Measurements from ENCODE around the gene SMIM11.
A peak's percentile ranks its signal among the peaks of the same experiment; 100 is the strongest.
"Not testable (repeated sequence)": the region's sequence is repeated elsewhere in the genome, so short reads cannot be mapped to it uniquely, and the experiment has no call there.

Gene SMIM11

DNA sequence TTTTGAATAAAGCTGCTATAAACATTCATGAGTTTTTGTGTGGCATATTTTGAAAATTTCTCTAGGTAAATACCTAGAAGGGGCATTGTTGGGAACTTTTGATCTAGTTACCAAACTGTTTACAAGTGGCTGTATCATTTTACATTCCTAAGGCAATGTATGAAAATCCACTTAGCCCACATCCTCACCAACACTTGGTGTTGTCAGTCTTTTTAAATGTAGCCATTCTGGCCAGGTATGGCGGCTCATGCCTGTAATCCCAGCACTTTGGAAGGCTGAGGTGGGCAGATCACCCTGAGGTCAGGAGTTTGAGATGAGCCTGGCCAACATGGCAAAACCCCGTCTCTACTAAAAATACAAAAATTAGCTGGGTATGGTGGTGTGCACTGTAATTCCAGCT, 17.4 kb upstream of the SMIM11 start:
- no peak for DNase-seq

DNA sequence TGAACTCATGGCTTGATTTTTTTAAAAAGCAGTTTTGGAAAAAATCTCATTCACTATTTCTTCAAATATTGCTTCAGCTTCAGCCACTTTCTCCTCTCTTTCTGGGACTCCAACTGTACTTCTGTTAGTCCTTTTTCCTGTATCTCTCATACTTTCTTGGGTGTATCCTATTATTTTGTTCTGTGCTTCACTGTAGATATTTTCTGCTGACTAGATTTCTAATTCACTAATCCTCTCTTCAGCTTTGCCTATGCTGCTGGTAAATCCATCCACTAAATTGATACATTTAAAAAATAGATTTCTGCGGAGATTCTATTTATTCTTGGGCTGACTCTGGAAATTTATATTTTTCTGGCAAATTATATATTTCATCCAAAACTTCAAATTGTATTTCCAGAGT, 16.4 kb upstream of the SMIM11 start:
- no peak for DNase-seq

DNA sequence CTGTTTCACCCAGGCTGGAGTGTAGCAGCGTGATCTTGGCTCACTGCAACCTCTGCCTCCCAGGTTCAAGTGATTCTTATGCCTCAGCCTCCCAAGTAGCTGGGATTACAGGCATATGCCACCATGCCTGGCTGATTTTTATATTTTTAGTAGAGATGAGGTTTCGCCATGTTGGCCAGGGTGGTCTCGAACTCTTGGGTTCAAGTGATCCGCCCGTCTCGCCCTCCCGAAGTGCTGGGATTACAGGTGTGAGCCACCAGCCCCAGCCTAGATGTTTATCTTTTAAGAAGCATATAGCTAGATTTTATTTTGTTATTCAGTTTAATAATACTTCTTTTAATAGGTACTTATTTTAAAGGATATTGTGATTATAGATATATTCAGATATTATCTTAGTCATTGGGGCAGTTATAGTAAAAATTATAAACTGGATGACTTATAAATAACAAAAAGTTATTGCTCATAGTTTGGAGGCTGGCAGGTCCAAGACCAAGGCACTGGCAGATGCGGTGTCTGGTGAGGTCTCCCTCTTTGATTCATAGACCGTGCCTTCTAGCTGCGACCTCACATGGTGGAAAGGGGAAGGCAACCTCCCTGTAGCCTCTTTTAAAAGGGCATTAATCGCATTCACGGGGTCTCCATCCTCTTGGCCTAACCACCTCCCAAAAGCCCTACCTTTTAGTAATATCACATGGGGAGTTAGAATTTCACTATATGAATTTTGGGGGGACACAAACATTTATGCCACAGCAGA, 14.6 kb upstream of the SMIM11 start:
- peak; percentile 25 for DNase-seq

DNA sequence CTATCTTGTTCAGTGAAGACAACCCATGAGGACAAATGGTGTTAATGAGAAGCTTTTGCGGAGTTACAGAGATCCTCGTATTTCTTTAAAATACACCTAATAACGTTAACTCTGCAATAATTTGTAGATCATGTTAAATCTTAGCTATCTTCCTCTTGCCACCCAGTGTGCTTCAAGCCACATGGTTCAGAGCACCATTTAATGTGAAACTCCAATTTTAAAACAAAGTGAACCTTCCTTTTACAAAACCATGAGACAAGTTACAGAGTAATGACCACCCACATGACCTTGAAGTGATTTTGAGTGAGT, 13.2 kb upstream of the SMIM11 start:
- no peak for DNase-seq

DNA sequence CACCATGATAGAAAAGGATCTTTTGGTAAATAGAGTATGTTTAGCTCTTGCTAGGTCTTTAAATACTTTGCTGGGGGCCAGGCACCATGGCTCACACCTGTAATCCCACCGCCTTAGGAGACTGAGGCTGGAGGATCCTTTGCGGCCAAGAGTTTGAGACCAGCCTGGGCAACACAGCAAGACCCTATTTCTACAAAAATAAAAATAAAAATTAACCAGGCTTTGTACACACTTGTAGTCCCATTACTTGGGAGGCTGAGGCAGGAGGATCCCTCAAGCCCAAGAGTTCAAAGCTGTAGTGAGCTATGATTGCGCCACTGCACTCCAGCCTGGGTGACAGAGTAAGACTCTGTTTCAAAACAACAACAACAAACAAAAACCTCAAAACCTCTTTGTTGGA, 12.6 kb upstream of the SMIM11 start:
- DNase-seq = no peak

DNA sequence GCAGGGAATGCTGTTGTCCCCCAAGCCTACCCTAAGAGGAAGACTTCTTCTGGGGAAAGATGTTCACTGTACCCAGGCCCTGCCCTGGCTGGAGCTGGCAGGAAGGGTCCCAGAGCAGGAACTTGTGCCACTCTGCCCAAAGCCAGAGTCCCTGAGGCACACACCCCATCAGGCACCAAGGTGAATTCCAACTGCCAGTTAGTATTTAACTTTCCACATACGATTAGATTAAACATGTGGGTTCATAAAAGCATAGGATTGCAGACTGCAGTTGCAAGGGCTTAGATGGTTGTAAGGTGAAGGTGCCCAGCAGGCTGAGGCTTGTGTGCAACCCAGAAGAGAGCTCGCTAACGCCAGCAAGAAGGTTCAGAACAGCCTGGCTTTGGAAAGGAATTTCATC, 11.6 kb upstream of the SMIM11 start, which contains the start of gene KCNE2:
Gene KCNE2, plus strand, starts transcription at position 274 of the 400 bp plus-strand sequence. CDS start 6,473 bp downstream, outside the sequence.
- peak; percentile 33 for DNase-seq

DNA sequence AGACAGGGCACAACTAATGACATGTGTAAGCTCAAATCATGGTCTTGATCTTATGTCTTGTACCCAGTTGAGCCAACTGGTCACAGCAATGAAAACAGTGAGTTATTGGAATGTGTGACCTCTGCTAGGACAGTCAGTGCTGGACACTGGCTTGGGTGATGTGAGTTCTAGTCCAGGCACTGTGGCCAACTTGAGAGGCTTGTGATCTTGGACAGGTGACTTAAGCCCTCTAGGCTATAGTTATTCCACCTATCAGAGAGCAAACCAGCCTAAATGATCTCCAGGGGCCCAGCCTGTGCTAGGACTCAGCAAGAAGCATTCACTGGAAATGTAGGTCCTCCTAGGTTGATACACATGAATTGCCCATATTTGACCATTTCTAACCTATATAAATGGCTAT, 10.4 kb upstream of the SMIM11 start:
- DNase-seq = peak; percentile 10

- peak; percentile 13 for DNase-seq
Measured at GRCh38 chr21:34365809-34366208, 9.5 kb upstream of the SMIM11 start.

DNA sequence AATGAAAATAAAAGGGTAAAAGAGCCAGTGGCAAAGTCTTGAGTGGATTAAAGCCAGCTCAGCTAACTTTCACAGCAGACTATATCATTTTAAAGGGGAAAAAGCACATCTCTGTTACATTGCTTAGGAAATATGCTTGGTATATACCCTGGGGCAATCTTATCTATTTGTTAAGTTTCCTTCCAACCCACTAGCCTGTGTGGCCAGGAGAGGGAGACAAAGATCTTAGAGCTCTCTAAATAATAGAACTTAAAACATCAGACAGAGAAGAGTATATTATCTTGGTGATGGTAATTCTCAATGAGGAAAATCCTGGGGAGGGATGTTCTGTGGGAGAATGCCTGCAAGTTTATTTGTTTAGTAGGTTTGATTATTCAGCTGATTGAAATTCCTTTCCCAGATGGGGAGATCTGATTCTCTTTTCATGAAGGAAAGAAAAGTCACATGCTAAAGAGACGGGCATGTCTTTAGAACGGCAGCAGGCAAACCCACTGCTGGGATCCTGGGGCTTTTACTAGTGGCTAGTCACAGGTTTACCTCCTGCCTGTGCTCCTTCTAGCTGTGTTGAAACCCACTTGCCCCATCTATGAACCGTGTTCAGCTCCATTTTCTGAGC, 7.9 kb upstream of the SMIM11 start:
- peak; percentile 43 for DNase-seq

- DNase-seq = no peak
Measured at GRCh38 chr21:34369741-34370140, 5.6 kb upstream of the SMIM11 start.

DNA sequence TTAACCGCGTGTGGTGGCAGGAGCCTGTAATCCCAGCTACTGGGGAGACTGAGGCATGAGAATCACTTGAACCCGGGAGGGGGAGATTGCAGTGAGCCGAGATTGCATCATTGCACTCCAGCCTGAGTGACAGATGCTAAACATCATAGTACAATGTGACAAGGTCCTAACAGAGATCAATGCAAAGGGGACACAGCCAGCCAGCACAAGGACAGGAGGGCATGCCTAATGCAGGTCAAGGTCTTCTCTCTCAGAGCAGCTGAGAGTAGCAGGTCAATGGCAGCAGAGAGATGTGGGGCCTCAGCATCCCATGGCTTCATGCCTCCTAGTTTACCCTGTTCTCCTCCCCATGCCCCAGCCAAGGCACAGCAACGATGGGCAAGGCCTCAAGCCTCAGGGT, 3.0 kb upstream of the SMIM11 start:
- DNase-seq = no peak

DNA sequence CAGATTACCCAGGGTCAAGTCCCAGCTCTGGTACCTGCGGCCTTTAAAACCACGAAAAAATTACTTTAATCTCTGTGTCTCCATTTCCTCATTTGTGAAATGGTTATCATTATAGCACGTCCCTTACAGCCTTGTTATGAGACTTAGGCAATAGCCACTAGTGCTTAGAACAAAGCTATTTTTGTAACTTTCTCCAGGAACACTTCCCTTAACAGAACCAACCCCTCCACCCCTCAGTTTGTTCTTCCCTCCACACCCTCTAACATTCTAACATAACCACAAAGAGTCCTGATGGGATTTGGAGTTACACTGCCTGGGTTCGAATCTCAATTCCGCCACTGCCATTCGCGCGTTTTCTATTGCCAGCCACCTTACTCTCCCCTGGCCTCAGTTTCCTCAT, 845 bp upstream of the SMIM11 start:
- DNase-seq = not testable (repeated sequence)

- not testable (repeated sequence) for DNase-seq
Measured at GRCh38 chr21:34375619-34375972, 289 bp downstream of the SMIM11 start.

- not testable (repeated sequence) for DNase-seq
Measured at GRCh38 chr21:34383138-34383537, 7.8 kb downstream of the SMIM11 start.

DNA sequence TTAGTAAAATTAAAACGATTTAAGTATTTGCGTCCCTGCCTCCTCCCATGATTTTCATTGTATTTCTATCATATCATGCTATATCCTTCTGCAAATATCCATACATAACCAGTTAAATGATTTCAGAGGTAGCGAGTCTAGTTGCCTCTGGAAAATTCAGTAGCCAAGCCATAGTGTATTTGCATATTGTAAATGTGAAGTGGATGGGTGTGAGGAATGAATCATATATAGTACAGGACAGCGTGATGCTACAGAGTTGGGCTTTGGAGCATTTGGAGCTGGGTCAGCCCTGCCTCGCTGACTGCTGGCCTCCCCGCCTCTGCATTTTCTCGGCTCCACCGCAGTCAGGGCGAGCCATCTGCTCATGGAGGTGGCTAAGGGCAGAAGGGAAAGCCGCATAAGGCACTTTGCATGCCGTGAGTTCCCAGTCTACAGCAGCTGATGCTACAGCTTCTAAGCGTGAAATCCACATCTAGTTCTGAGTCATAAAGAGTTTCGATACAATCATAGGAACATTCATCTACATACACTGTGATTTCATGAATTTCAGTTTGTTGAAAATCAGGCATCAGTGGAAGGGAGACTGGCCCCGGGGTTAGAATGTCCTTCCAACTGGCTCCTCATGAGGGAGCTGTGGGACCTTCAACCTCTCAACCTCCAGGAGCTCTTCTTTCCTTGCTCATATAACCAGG, 8.6 kb downstream of the SMIM11 start:
- DNase-seq = not testable (repeated sequence)

DNA sequence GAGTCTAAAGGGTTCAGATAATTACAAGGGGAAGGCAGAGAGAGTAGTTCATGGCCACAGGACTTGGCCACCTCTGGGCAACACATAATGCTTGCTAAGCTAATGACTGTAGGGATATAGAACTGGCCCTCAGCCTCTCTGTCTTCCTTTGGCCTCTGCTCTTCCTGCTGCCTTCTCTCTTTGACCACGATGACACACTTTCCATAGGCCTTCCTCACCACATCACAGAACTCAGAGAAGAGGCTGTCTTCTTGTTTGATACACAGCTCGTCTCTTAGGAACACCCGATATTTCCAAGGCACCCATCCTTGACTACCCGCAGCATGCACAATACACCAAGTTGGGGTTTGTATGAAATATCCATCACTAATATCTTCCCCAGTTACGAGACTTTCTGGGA, 25.2 kb downstream of the SMIM11 start:
- DNase-seq = not testable (repeated sequence)

- DNase-seq = not testable (repeated sequence)
Measured at GRCh38 chr21:34404742-34405141, 29.4 kb downstream of the SMIM11 start.

- not testable (repeated sequence) for DNase-seq
Measured at GRCh38 chr21:34405686-34406085, 30.4 kb downstream of the SMIM11 start.

DNA sequence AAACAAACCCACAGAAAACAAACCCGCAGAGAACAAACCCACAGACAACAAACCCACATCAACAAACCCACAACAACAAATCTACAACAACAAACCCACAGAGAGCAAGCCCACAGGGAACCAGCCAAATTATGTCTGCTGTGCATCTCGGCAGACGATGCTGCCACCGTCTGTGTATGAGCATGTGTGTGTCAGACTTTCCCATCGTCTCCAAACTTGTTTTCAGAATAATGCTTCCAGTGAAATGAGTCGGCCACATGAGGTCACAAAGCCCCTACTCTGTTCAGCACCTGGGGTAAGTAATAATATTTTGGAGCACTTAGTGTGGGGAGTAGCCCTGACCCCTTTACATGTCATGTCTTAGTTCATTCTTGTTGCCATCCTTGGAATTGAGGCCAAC, 30.8 kb downstream of the SMIM11 start:
- DNase-seq = not testable (repeated sequence)

DNA sequence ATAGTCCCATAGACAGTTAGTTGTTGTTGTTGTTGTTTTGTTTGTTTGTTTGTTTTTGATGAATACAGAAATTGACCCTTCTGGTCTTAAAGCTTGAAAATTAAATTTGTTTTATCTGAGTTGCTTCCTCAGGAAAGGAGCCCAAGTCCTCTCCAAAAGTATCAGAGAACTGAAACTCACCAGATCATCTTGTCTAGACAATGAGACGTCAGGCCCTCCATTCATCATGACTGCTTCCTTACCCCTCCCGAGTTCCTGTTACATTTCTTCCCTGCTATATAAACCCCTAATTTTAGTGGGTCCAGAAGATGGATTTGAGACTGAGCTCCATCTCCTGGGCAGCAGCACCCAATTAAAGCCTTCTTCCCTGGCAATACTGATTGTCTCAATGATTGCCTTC, 31.4 kb downstream of the SMIM11 start:
- DNase-seq = not testable (repeated sequence)

- DNase-seq = not testable (repeated sequence)
Measured at GRCh38 chr21:34407294-34407693, 32.0 kb downstream of the SMIM11 start.

- DNase-seq = not testable (repeated sequence)
Measured at GRCh38 chr21:34417448-34418077, 42.3 kb downstream of the SMIM11 start.

DNA sequence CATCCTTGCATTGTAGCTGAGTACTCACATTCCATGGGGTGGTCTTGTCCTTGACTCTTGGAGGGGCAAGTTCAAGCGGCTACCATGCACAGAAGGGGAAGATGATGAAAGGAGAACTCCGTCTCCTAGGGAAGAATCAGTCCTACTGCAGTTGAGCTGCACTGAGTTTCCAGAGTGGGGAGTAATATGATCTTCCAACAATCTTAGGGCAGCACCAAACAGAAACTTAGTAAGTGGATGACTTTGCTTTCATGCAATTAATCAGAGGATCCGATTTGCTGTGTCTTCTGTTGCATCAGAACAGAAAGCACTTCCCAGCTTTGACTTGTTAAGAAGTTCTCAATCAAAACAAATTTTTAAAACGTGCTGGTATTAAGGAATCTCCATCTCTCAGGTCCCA, 48.5 kb downstream of the SMIM11 start, which contains the start of gene SMIM34:
Gene SMIM34, minus strand, starts transcription at position 147 of the 400 bp plus-strand sequence. Its CDS starts 112 bp downstream, at position 35.
- not testable (repeated sequence) for DNase-seq

All from activated CD8-positive, alpha-beta memory T cell treated with anti-CD3 and anti-CD28 coated beads, Interleukin-2, amount 50 U/mL, for 48 hours (primary cell).